Natural killer cell (primary cell): Measurements from ENCODE around the gene STAG1. TPM values are rescaled to one million over a fixed set of nuclear protein-coding genes. Genes with fewer than 3 reads are reported as not detected.

Experiments
- ATAC-seq, 3 donors: fragments of 150-1000 bp in 2 of 3; fragments of 200-7000 bp in 1 of 3; cut with Tn5 transposase; 1 replicate in 1 of 3; 2 replicates in 2 of 3; pipeline ENCODE4 v1.10.0; 2021; ENCODE audit warnings: mild to moderate bottlenecking in 2 of 3, moderate library complexity in 2 of 3
- DNase-seq, 2 donors: peaks; one replicate each; pipeline versions ENCODE4 v3.0.0 to v3.0.0-alpha.2; 2013 to 2021; ENCODE audit warnings: mixed read lengths in 1 of 2
- H3K27ac ChIP-seq: one replicate; pipeline ENCODE4 v1.5.1; 2013; ENCODE audit warnings: mild to moderate bottlenecking, low read length
- H3K27me3 ChIP-seq: one replicate; pipeline ENCODE4 v1.6.1; 2013; ENCODE audit warnings: low read length; ENCODE audit not compliant: control insufficient read depth, insufficient read depth
- H3K36me3 ChIP-seq: one replicate; pipeline ENCODE4 v1.6.1; 2013; ENCODE audit warnings: low read length; ENCODE audit not compliant: control insufficient read depth, insufficient read depth
- H3K4me1 ChIP-seq: one replicate; pipeline ENCODE4 v1.6.1; 2013; ENCODE audit warnings: low read length; ENCODE audit not compliant: control insufficient read depth, insufficient read depth
- H3K4me3 ChIP-seq: one replicate; pipeline ENCODE4 v1.5.1; 2013; ENCODE audit warnings: low read length
- H3K9me3 ChIP-seq: one replicate; pipeline ENCODE4 v1.6.1; 2013; ENCODE audit warnings: low read length; ENCODE audit not compliant: control insufficient read depth, insufficient read depth
- H3K27ac Mint-ChIP-seq, 2 donors: one replicate each; pipeline ENCODE4 v1.8.0; 2022; ENCODE audit warnings: mild to moderate bottlenecking in 2 of 2, mixed read lengths in 2 of 2, moderate library complexity in 1 of 2
- H3K27me3 Mint-ChIP-seq, 2 donors: one replicate each; pipeline ENCODE4 v1.8.0; 2022; ENCODE audit warnings: low read depth in 2 of 2, mixed read lengths in 2 of 2
- H3K36me3 Mint-ChIP-seq: one replicate; pipeline ENCODE4 v1.8.0; 2022; ENCODE audit warnings: mixed read lengths
- H3K4me1 Mint-ChIP-seq, 2 donors: one replicate each; pipeline ENCODE4 v1.8.0; 2022; ENCODE audit warnings: mixed read lengths in 2 of 2
- H3K4me3 Mint-ChIP-seq: one replicate; pipeline ENCODE4 v1.8.0; 2022; ENCODE audit warnings: mild to moderate bottlenecking, moderate library complexity, mixed read lengths
- H3K9me3 Mint-ChIP-seq, 2 donors: one replicate each; pipeline ENCODE4 v1.8.0; 2022; ENCODE audit warnings: mixed read lengths in 2 of 2
- WGBS: methylation state at CpG from one replicate; pipeline ENCODE4 v1.1.7; 2013; ENCODE audit warnings: missing lambda C conversion rate; ENCODE audit not compliant: insufficient coverage; 5-methylcytosine and 5-hydroxymethylcytosine counted together
- intact Hi-C: fragments of 100-400 bp; cut with micrococcal nuclease; formaldehyde crosslinking; loops from one replicate; pipeline ENCODE4 v1.14.2; 2022
- total RNA-seq, 4 donors: library from RNA; stranded (reverse); fragments of 120-200 nt in 1 of 4; gene quantifications; one replicate each; pipeline versions ENCODE4 v1.2.3 to v1.2.4, GENCODE V29; 2013 to 2022
- TF ChIP-seq, protein P1 (sequence below): fragments of 200-600 bp; IDR thresholded peaks from one replicate; pipeline ENCODE4 v1.8.0; 2022; ENCODE audit warnings: antibody characterized with exemption

The STAG1 gene
- total RNA-seq, 3 donors from 2014 or later (not counting 1 experiment from before 2014, with no cell fraction given), result 55.1 to 66.2 (median 60.3) TPM

DNA sequence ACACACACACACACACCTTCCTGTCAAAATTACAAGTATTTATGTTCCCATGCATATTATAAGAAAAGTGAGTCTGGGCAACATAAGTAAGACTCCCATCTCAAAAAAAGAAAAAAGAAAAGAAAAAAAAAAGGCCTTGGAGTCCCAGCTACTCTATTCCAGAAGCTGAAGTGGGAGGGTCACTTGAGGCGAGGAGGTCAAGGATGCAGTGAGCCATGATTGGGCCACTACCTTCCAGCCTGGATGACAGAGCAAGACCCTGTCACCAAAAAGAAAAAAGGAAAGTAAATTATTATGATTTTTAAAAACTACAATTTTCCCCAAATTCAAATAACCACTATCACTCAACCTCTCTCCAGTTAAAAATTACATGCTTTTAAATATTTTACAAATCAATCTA, 113.1 kb downstream of the STAG1 start:
- H3K4me1 Mint-ChIP-seq, result peaks cover 38 to 40% of the 10 kb centered on the region in 2 donors
- ATAC-seq (no peak), DNase-seq (no peak)
- H3K27me3 Mint-ChIP-seq, result no peaks in the 10 kb centered on the region
- H3K4me1 ChIP-seq, result no peaks in the 10 kb centered on the region
- no CpG with 5 or more reads among the region's 1 CpG for WGBS
- intact Hi-C loops, result no loop called here
- no peaks in the 10 kb centered on the region for H3K36me3 Mint-ChIP-seq
- H3K27ac ChIP-seq, result no peak overlapping the region
- H3K4me3 Mint-ChIP-seq, result no peak overlapping the region
- H3K27ac Mint-ChIP-seq, result peak overlapping the region in 1 of 2 donors; percentile 48
- H3K9me3 Mint-ChIP-seq, result no peaks in the 10 kb centered on the region
- H3K27me3 ChIP-seq, result no peaks in the 10 kb centered on the region
- H3K36me3 ChIP-seq, result no peaks in the 10 kb centered on the region
- H3K4me3 ChIP-seq, result no peak overlapping the region
- TF ChIP-seq, protein P1, sequence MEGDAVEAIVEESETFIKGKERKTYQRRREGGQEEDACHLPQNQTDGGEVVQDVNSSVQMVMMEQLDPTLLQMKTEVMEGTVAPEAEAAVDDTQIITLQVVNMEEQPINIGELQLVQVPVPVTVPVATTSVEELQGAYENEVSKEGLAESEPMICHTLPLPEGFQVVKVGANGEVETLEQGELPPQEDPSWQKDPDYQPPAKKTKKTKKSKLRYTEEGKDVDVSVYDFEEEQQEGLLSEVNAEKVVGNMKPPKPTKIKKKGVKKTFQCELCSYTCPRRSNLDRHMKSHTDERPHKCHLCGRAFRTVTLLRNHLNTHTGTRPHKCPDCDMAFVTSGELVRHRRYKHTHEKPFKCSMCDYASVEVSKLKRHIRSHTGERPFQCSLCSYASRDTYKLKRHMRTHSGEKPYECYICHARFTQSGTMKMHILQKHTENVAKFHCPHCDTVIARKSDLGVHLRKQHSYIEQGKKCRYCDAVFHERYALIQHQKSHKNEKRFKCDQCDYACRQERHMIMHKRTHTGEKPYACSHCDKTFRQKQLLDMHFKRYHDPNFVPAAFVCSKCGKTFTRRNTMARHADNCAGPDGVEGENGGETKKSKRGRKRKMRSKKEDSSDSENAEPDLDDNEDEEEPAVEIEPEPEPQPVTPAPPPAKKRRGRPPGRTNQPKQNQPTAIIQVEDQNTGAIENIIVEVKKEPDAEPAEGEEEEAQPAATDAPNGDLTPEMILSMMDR, result no peak
- H3K9me3 ChIP-seq, result no peaks in the 10 kb centered on the region

DNA sequence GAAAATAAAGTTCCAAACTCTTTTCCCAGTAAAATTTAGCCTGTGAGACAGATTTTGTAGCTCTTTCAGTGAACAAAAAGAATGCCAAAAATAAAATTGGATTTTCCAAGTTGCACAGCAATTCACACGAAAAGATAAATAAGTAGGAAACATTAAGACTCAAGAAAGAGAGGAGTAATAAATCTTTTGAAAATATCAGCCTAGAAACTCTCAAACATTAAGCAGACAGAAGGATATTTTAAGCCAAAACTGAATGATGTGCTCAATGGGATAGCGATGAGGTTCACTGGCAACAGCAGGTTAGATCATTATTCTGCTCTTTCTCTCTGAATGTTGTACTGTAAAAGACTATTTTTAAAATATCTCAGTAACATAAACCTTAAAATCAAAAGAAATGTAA, 115.0 kb downstream of the STAG1 start:
- 100% methylated on average over 2 of the region's 2 CpGs for WGBS
- intact Hi-C loops, result no loop called here
- no peaks in the 10 kb centered on the region for H3K4me1 ChIP-seq
- no peaks in the 10 kb centered on the region for H3K36me3 Mint-ChIP-seq
- no peak for ATAC-seq
- peaks cover 41 to 44% of the 10 kb centered on the region in 2 donors for H3K4me1 Mint-ChIP-seq
- no peaks in the 10 kb centered on the region for H3K27me3 ChIP-seq
- H3K27ac Mint-ChIP-seq, result peak overlapping the region; percentile 24 to 36
- H3K36me3 ChIP-seq, result no peaks in the 10 kb centered on the region
- no peak overlapping the region for H3K4me3 ChIP-seq
- no peak overlapping the region for H3K4me3 Mint-ChIP-seq
- TF ChIP-seq, protein P1, result no peak
- no peak for DNase-seq
- H3K9me3 Mint-ChIP-seq, result no peaks in the 10 kb centered on the region
- no peaks in the 10 kb centered on the region for H3K9me3 ChIP-seq
- no peaks in the 10 kb centered on the region for H3K27me3 Mint-ChIP-seq
- H3K27ac ChIP-seq, result no peak overlapping the region

DNA sequence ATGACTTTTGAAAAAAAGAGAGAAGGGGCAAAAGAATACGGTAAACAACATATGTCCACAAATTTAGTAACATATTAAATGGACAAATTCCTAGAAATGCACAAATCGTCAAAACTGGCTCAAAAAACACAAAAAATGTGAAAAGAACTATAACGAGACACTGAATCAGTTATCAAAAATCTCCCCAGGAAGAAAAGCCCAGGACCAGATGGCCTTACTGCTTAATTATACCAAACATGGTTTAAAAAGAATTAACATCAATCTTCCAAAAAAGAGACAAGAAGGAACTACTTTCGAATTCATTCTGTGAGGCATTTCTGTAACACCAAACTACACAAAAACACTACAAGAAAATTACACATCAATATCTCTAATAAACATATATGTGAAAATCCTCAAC, 117.4 kb downstream of the STAG1 start:
- H3K4me1 ChIP-seq, result no peaks in the 10 kb centered on the region
- H3K27ac ChIP-seq, result no peak overlapping the region
- intact Hi-C loops, result no loop called here
- Mint-ChIP-seq H3K9me3 (no peaks in the 10 kb centered on the region), H3K27me3 (no peaks in the 10 kb centered on the region), H3K27ac (peak overlapping the region in 1 of 2 donors; percentile 41), H3K36me3 (no peaks in the 10 kb centered on the region), H3K4me3 (no peak overlapping the region), H3K4me1 (peaks cover 44 to 45% of the 10 kb centered on the region in 2 donors)
- no peaks in the 10 kb centered on the region for H3K9me3 ChIP-seq
- no peaks in the 10 kb centered on the region for H3K27me3 ChIP-seq
- no peak for DNase-seq
- no peaks in the 10 kb centered on the region for H3K36me3 ChIP-seq
- WGBS, result 97% methylated on average over 3 of the region's 4 CpGs
- no peak for ATAC-seq
- TF ChIP-seq, protein P1, result no peak
- no peak overlapping the region for H3K4me3 ChIP-seq

DNA sequence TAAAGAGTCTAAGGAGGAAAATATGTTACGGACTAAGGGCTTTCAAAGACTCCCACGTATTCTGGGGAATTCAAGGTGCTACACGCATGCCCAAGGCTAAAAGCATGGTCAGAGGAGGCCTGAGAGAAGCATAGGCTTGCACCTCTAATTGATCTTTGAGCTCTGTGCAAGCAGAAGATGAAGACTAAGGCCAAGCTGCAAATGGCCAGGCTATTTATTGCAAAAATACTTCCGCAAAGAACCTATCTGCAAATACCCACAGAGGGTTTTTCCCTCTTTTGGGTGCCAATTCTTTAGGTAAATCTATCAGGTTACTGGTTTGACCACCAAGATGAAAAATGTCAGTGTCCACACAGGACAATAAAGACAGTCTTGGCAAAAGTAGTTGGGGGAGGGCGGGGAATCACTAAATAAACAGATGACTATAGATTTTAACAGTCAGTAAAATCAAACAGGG, 119.5 kb downstream of the STAG1 start:
- H3K4me3 Mint-ChIP-seq, result no peak overlapping the region
- no peaks in the 10 kb centered on the region for H3K27me3 Mint-ChIP-seq
- Histone ChIP-seq H3K36me3 (peaks cover 7% of the 10 kb centered on the region), H3K27ac (no peak overlapping the region), H3K4me1 (no peaks in the 10 kb centered on the region), H3K27me3 (no peaks in the 10 kb centered on the region), H3K9me3 (peaks cover 6% of the 10 kb centered on the region), H3K4me3 (no peak overlapping the region)
- H3K36me3 Mint-ChIP-seq, result peaks cover 11% of the 10 kb centered on the region
- H3K4me1 Mint-ChIP-seq, result peaks cover 48 to 53% of the 10 kb centered on the region in 2 donors
- no peaks in the 10 kb centered on the region for H3K9me3 Mint-ChIP-seq
- H3K27ac Mint-ChIP-seq, result no peak overlapping the region
- intact Hi-C loops, result no loop called here
- TF ChIP-seq, protein P1, result no peak
- ATAC-seq (no peak), DNase-seq (no peak)
- 98% methylated on average over 5 of the region's 5 CpGs for WGBS
